Mesenchymal stem cell (in vitro differentiated cells and primary cell): ENCODE measurements around the gene DNAJC8.
A peak's percentile ranks its signal among the peaks of the same experiment; 100 is the strongest.

Experiments
- DNase-seq: peaks from one replicate; pipeline ENCODE4 v3.0.0-alpha.2; 2013
- H2AFZ ChIP-seq: one replicate; pipeline ENCODE4 v1.6.1; 2013; ENCODE audit warnings: low read depth, mild to moderate bottlenecking, control low read depth, inconsistent platforms, low read length, moderate library complexity
- H2AK5ac ChIP-seq: 2 replicates; pipeline ENCODE4 v1.6.1; 2013; ENCODE audit warnings: low read length, moderate library complexity, mild to moderate bottlenecking, inconsistent platforms; ENCODE audit not compliant: severe bottlenecking
- H2BK120ac ChIP-seq: one replicate; pipeline ENCODE4 v1.6.1; 2013; ENCODE audit warnings: low read depth, mild to moderate bottlenecking, inconsistent platforms, low read length, moderate library complexity
- H2BK12ac ChIP-seq, 2 experiments: one replicate each; pipeline ENCODE4 v1.6.1; 2013; ENCODE audit warnings: inconsistent platforms in 2 of 2, low read length in 2 of 2, mild to moderate bottlenecking in 2 of 2, moderate library complexity in 2 of 2, control low read depth in 1 of 2
- H2BK15ac ChIP-seq: one replicate; pipeline ENCODE4 v1.6.1; 2013; ENCODE audit warnings: mild to moderate bottlenecking, low read depth, inconsistent platforms; ENCODE audit not compliant: poor library complexity, severe bottlenecking
- H2BK5ac ChIP-seq: 2 replicates; pipeline ENCODE4 v1.6.1; 2013; ENCODE audit warnings: low read depth, mild to moderate bottlenecking, low read length, control low read depth, inconsistent platforms; ENCODE audit not compliant: poor library complexity, severe bottlenecking
- H3K14ac ChIP-seq, 2 experiments: one replicate each; pipeline ENCODE4 v1.6.1; 2013; ENCODE audit warnings: inconsistent platforms in 2 of 2, low read length in 2 of 2, control low read depth in 1 of 2, mild to moderate bottlenecking in 1 of 2, moderate library complexity in 1 of 2
- H3K18ac ChIP-seq, 2 experiments: one replicate each; pipeline ENCODE4 v1.6.1; 2013; ENCODE audit warnings: inconsistent platforms in 2 of 2, low read length in 2 of 2, control low read depth in 1 of 2, low read depth in 1 of 2, mild to moderate bottlenecking in 1 of 2
- H3K23ac ChIP-seq, 2 experiments: one replicate each; pipeline ENCODE4 v1.6.1; 2013; ENCODE audit warnings: inconsistent platforms in 2 of 2, low read length in 2 of 2, mild to moderate bottlenecking in 2 of 2, moderate library complexity in 2 of 2, control low read depth in 1 of 2
- H3K27ac ChIP-seq: 2 replicates; pipeline ENCODE4 v1.5.1; 2013; ENCODE audit warnings: mild to moderate bottlenecking, moderate library complexity, low read length, control low read depth, inconsistent platforms; ENCODE audit not compliant: poor library complexity, severe bottlenecking
- H3K27me3 ChIP-seq, 2 experiments: 2 replicates each; pipeline versions ENCODE4 v1.6.1 to v1.7.0; 2013; ENCODE audit warnings: low read length in 2 of 2, mild to moderate bottlenecking in 2 of 2, moderate library complexity in 2 of 2, control low read depth in 1 of 2, inconsistent platforms in 1 of 2; ENCODE audit not compliant: control insufficient read depth in 1 of 2, insufficient read depth in 1 of 2
- H3K36me3 ChIP-seq, 2 experiments: 2 replicates each; pipeline versions ENCODE4 v1.6.1 to v1.7.0; 2013; ENCODE audit warnings: low read length in 2 of 2, control low read depth in 1 of 2, inconsistent platforms in 1 of 2, low read depth in 1 of 2, mild to moderate bottlenecking in 1 of 2; ENCODE audit not compliant: insufficient read depth in 2 of 2, control insufficient read depth in 1 of 2
- H3K4ac ChIP-seq, 2 experiments: one replicate each; pipeline ENCODE4 v1.6.1; 2013; ENCODE audit warnings: inconsistent platforms in 2 of 2, low read length in 2 of 2, mild to moderate bottlenecking in 2 of 2, moderate library complexity in 2 of 2, control low read depth in 1 of 2, low read depth in 1 of 2
- H3K4me1 ChIP-seq: 2 replicates; pipeline ENCODE4 v1.6.1; 2013; ENCODE audit warnings: low read depth, low read length, control low read depth; ENCODE audit not compliant: control insufficient read depth, insufficient read depth
- H3K4me2 ChIP-seq: 2 replicates; pipeline ENCODE4 v1.6.1; 2013; ENCODE audit warnings: low read length, mild to moderate bottlenecking, inconsistent platforms; ENCODE audit not compliant: poor library complexity, severe bottlenecking
- H3K4me3 ChIP-seq, 2 experiments: 2 replicates each; pipeline versions ENCODE4 v1.5.1 to v1.7.0; 2013; ENCODE audit warnings: low read length in 2 of 2, mild to moderate bottlenecking in 2 of 2, control low read depth in 1 of 2, low read depth in 1 of 2; ENCODE audit not compliant: insufficient read depth in 1 of 2
- H3K79me1 ChIP-seq: replicated peaks from 2 replicates; pipeline ENCODE4 v1.6.1; 2013; ENCODE audit warnings: mild to moderate bottlenecking, control low read depth, low read length, inconsistent platforms; ENCODE audit not compliant: poor library complexity, severe bottlenecking
- H3K9ac ChIP-seq: 2 replicates; pipeline ENCODE4 v1.7.0; 2013; ENCODE audit warnings: mild to moderate bottlenecking, low read length, moderate library complexity
- H3K9me3 ChIP-seq: 2 replicates; pipeline ENCODE4 v1.7.0; 2013; ENCODE audit warnings: mild to moderate bottlenecking, low read length; ENCODE audit not compliant: control insufficient read depth
- H4K8ac ChIP-seq: one replicate; pipeline ENCODE4 v1.6.1; 2013; ENCODE audit warnings: inconsistent platforms, mild to moderate bottlenecking, low read length, moderate library complexity
- H4K91ac ChIP-seq: one replicate; pipeline ENCODE4 v1.6.1; 2013; ENCODE audit warnings: mild to moderate bottlenecking, low read length, inconsistent platforms
- WGBS: methylation state at CpG from one replicate; pipeline ENCODE4 v1.1.7; 2013; ENCODE audit warnings: mixed read lengths; 5-methylcytosine and 5-hydroxymethylcytosine counted together

Gene DNAJC8

GRCh38 chr1:28265577-28265976 is 32.7 kb upstream of the DNAJC8 start:
- Histone ChIP-seq H2BK15ac (no peak overlapping the region), H3K14ac (no peak overlapping the region), H3K4me3 (no peak overlapping the region), H2BK5ac (no peak overlapping the region), H3K27ac (no peak overlapping the region), H3K4ac (no peak overlapping the region), H3K4me1 (peaks cover 30% of the 10 kb centered on the region), H3K36me3 (peaks cover 4 to 18% of the 10 kb centered on the region in 2 experiments), H4K8ac (no peak overlapping the region), H2BK120ac (no peak overlapping the region), H3K9ac (no peak overlapping the region), H3K23ac (no peak overlapping the region), H2BK12ac (no peak overlapping the region), H3K9me3 (no peaks in the 10 kb centered on the region), H2AK5ac (no peak overlapping the region), H2AFZ (no peak overlapping the region), H4K91ac (no peak overlapping the region), H3K79me1 (peaks cover 8% of the 10 kb centered on the region), H3K18ac (no peak overlapping the region), H3K4me2 (no peak overlapping the region), H3K27me3 (no peaks in the 10 kb centered on the region)
- no peak for DNase-seq
- 89% methylated on average over 8 of the region's 8 CpGs for WGBS

- H2BK5ac ChIP-seq, result no peak overlapping the region
- H2AK5ac ChIP-seq, result no peak overlapping the region
- H3K79me1 ChIP-seq, result peaks cover 8% of the 10 kb centered on the region
- no peak overlapping the region for H3K9ac ChIP-seq
- H3K4ac ChIP-seq, result no peak overlapping the region
- H2BK120ac ChIP-seq, result no peak overlapping the region
- H3K14ac ChIP-seq, result no peak overlapping the region
- DNase-seq, result no peak
- peaks cover under 1 to 18% of the 10 kb centered on the region in 2 experiments for H3K36me3 ChIP-seq
- peaks cover 30% of the 10 kb centered on the region for H3K4me1 ChIP-seq
- no peak overlapping the region for H3K23ac ChIP-seq
- H3K9me3 ChIP-seq, result no peaks in the 10 kb centered on the region
- H3K18ac ChIP-seq, result no peak overlapping the region
- H3K27me3 ChIP-seq, result no peaks in the 10 kb centered on the region
- 100% methylated on average over 1 of the region's 1 CpG for WGBS
- no peak overlapping the region for H3K4me2 ChIP-seq
- no peak overlapping the region for H4K91ac ChIP-seq
- H3K27ac ChIP-seq, result no peak overlapping the region
- H2BK12ac ChIP-seq, result no peak overlapping the region
- H4K8ac ChIP-seq, result no peak overlapping the region
- no peak overlapping the region for H2AFZ ChIP-seq
- H3K4me3 ChIP-seq, result no peak overlapping the region
- no peak overlapping the region for H2BK15ac ChIP-seq
Measured at GRCh38 chr1:28264897-28265296, 32.1 kb upstream of the DNAJC8 start.

- Histone ChIP-seq H3K4me1 (peaks cover 23% of the 10 kb centered on the region), H2BK120ac (no peak overlapping the region), H4K8ac (no peak overlapping the region), H3K4me2 (peak overlapping the region; percentile 75), H2AFZ (no peak overlapping the region), H3K4me3 (peak overlapping the region; percentile 86 to 93), H4K91ac (no peak overlapping the region), H2AK5ac (no peak overlapping the region), H3K14ac (peak overlapping the region in 1 of 2 experiments; percentile 46), H3K27me3 (no peaks in the 10 kb centered on the region), H3K23ac (no peak overlapping the region), H3K18ac (peak overlapping the region in 1 of 2 experiments; percentile 63), H2BK12ac (no peak overlapping the region), H2BK15ac (no peak overlapping the region), H3K27ac (no peak overlapping the region), H3K9me3 (no peaks in the 10 kb centered on the region), H3K9ac (peak overlapping the region; percentile 98), H3K4ac (no peak overlapping the region), H2BK5ac (no peak overlapping the region), H3K79me1 (peaks cover 3% of the 10 kb centered on the region), H3K36me3 (peaks cover 0 to 5% of the 10 kb centered on the region in 2 experiments)
- WGBS, result 54% methylated on average over 7 of the region's 7 CpGs
- no peak for DNase-seq
Measured at GRCh38 chr1:28260803-28261174, 28.0 kb upstream of the DNAJC8 start.

- no peaks in the 10 kb centered on the region for H3K9me3 ChIP-seq
Measured at GRCh38 chr1:28259934-28260802, 27.3 kb upstream of the DNAJC8 start.

More at GRCh38 chr1:28259934-28260802, 27.3 kb upstream of the DNAJC8 start:
- peaks cover 23% of the 10 kb centered on the region for H3K4me1 ChIP-seq
- peaks cover 3% of the 10 kb centered on the region for H3K79me1 ChIP-seq
- DNase-seq, result peak; percentile 92
- H3K4me3 ChIP-seq, result peak overlapping the region; percentile 86 to 93
- H3K9ac ChIP-seq, result peak overlapping the region; percentile 98
- H3K4ac ChIP-seq, result peak overlapping the region; percentile 77 to 90
- no peaks in the 10 kb centered on the region for H3K27me3 ChIP-seq
- H4K91ac ChIP-seq, result peak overlapping the region; percentile 76
- H3K36me3 ChIP-seq, result peaks cover 0 to 5% of the 10 kb centered on the region in 2 experiments
- peak overlapping the region; percentile 79 for H3K27ac ChIP-seq
- peak overlapping the region; percentile 93 for H2BK15ac ChIP-seq
- peak overlapping the region; percentile 75 for H3K4me2 ChIP-seq
- H2AK5ac ChIP-seq, result no peak overlapping the region
- H3K23ac ChIP-seq, result peak overlapping the region in 1 of 2 experiments; percentile 73
- peak overlapping the region; percentile 89 for H2AFZ ChIP-seq
- peak overlapping the region; percentile 54 for H2BK120ac ChIP-seq
- H4K8ac ChIP-seq, result peak overlapping the region; percentile 31
- H3K18ac ChIP-seq, result peak overlapping the region; percentile 58 to 97
- peak overlapping the region; percentile 86 for H2BK5ac ChIP-seq
- peak overlapping the region in 1 of 2 experiments; percentile 99 for H3K14ac ChIP-seq
- H2BK12ac ChIP-seq, result peak overlapping the region in 1 of 2 experiments; percentile 68
- WGBS, result 1% methylated on average over 49 of the region's 66 CpGs
